Ovary (tissue), 9 donors: Measurements from ENCODE around the gene CMIP. TPM values are rescaled to one million over a fixed set of nuclear protein-coding genes. Genes with fewer than 3 reads are reported as not detected.

Experiments
- DNase-seq, 5 donors: peaks; one replicate each; pipeline ENCODE4 v3.0.0-alpha.2; 2019 to 2020
- H3K27ac ChIP-seq, 2 donors: fragments of 200-600 bp; one replicate each; pipeline versions ENCODE4 v1.5.1 to v1.8.0; 2019 to 2022
- H3K27me3 ChIP-seq: fragments of 200-600 bp; one replicate; pipeline ENCODE4 v1.8.0; 2022
- H3K36me3 ChIP-seq: fragments of 200-600 bp; sonication (generic); one replicate; pipeline ENCODE4 v1.5.1; 2019
- H3K4me1 ChIP-seq: one replicate; pipeline ENCODE4 v1.8.1; 2013; ENCODE audit warnings: mild to moderate bottlenecking, moderate library complexity; ENCODE audit not compliant: insufficient read depth
- H3K4me3 ChIP-seq: fragments of 200-600 bp; sonication (generic); one replicate; pipeline ENCODE4 v1.5.1; 2017
- H3K9me3 ChIP-seq, 2 donors: fragments of 200-600 bp in 1 of 2; sonication (generic) in 1 of 2; one replicate each; pipeline versions ENCODE4 v1.5.1 to v1.8.1; 2013 to 2019; ENCODE audit warnings: mild to moderate bottlenecking in 1 of 2, moderate library complexity in 1 of 2
- EP300 ChIP-seq: sonication (generic); formaldehyde crosslinking; IDR thresholded peaks from one replicate; pipeline ENCODE4 v1.6.1; 2017; ENCODE audit warnings: antibody characterized with exemption
- POLR2A ChIP-seq: fragments of 450-650 bp; IDR thresholded peaks from one replicate; pipeline ENCODE4 v1.6.1; 2017; ENCODE audit warnings: antibody characterized with exemption, mild to moderate bottlenecking, moderate library complexity
- WGBS, 3 donors: extraction: QIAGEN DNeasy Blood & Tissue Kit in 1 of 3; methylation state at CpG; one replicate each; pipeline versions ENCODE4 v1.1.5 to v1.1.7; 2013 to 2017; 5-methylcytosine and 5-hydroxymethylcytosine counted together
- intact Hi-C, 4 donors: fragments of 100-400 bp; cut with DNase I; formaldehyde crosslinking; loops; one replicate each; pipeline versions ENCODE4 v1.11.0 to v1.15.1; 2022 to 2023
- polyA plus RNA-seq, 2 donors: library from polyadenylated mRNA; stranded (reverse); fragments of 200-250 nt in 1 of 2; fragments of 350-450 nt in 1 of 2; fragmentation: Illumina TruSeq in 1 of 2; extraction: RNeasy Lipid Tissue Mini Kit (QIAGEN cat#74804) in 1 of 2; gene quantifications; one replicate each; pipeline ENCODE4 v1.2.3, GENCODE V29; 2013 to 2014
- total RNA-seq, 7 donors: library from RNA; depleted of rRNA in 2 of 7; stranded (reverse); fragments of >200 nt in 2 of 7; fragmentation: NEBNext Ultra II Directional in 3 of 7; extraction: Animal tissue kit (Norgen Biotek cat#: 25700) in 3 of 7; gene quantifications; one replicate each; pipeline versions ENCODE4 v1.1.0 to v1.2.4, GENCODE V29; 2016 to 2023
- TF ChIP-seq, protein P1 (sequence below), 3 donors: fragments of 450-650 bp in 2 of 3; fragments of 200-600 bp in 1 of 3; IDR thresholded peaks; one replicate each; pipeline versions ENCODE4 v1.5.1 to v1.8.0; 2016 to 2022; ENCODE audit warnings: antibody characterized with exemption in 3 of 3, mild to moderate bottlenecking in 1 of 3
- donor health status: DM: no; HTN: no; CAD: no; lungs with moderate emphysema.
- donor health status: DM: no; HTN: no; CAD: no.
- donor health status: Bipolar disorder and iron deficiency.
- donor health status: DM: yes; HTN: yes; CAD: no.
- donor health status: DM: no; HTN: no; CAD: no.
- donor health status: DM: yes; HTN: yes; CAD: no.

CMIP gene
- total and polyA plus RNA-seq, 9 donors = 19.4 to 68.2 (median 38.7) TPM

DNA sequence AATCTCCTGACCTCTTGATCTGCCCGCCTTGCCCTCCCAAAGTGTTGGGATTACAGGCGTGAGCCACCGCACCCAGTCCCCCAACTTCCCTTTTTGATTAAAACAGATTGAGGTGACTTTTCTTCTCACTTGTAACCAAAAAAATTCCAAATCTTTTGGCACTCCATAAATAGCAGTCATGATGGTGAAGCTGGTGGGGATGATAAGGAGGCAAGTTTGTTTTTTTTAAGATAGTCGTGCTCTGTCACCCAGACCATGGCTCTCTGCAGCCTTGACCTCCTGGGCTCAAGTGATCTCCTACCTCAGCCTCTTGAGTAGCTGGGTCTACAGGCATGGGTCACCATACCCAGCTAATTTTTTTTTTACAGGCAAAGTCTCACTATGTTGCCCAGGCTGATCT is 299.8 kb downstream of the CMIP start:
- Histone ChIP-seq H3K27me3 (no peaks in the 10 kb centered on the region), H3K27ac (no peak overlapping the region), H3K4me3 (no peak overlapping the region), H3K36me3 (no peaks in the 10 kb centered on the region), H3K4me1 (peaks cover 4% of the 10 kb centered on the region), H3K9me3 (no peaks in the 10 kb centered on the region)
- intact Hi-C loops = loop anchor here in 1 of 4 donors (10.0 kb wide), 1 partner anchor 710 kb away; the partner anchor contains the start of gene ATMIN
- WGBS, 3 donors = 60 to 95% (median 76%) methylated on average over 4 of the region's 4 CpGs
- TF ChIP-seq POLR2A = no peak
- TF ChIP-seq, protein P1, sequence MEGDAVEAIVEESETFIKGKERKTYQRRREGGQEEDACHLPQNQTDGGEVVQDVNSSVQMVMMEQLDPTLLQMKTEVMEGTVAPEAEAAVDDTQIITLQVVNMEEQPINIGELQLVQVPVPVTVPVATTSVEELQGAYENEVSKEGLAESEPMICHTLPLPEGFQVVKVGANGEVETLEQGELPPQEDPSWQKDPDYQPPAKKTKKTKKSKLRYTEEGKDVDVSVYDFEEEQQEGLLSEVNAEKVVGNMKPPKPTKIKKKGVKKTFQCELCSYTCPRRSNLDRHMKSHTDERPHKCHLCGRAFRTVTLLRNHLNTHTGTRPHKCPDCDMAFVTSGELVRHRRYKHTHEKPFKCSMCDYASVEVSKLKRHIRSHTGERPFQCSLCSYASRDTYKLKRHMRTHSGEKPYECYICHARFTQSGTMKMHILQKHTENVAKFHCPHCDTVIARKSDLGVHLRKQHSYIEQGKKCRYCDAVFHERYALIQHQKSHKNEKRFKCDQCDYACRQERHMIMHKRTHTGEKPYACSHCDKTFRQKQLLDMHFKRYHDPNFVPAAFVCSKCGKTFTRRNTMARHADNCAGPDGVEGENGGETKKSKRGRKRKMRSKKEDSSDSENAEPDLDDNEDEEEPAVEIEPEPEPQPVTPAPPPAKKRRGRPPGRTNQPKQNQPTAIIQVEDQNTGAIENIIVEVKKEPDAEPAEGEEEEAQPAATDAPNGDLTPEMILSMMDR (IDR thresholded peaks at IDR 0.05) = no peak
- DNase-seq = peak in 1 of 5 donors; percentile 1

DNA sequence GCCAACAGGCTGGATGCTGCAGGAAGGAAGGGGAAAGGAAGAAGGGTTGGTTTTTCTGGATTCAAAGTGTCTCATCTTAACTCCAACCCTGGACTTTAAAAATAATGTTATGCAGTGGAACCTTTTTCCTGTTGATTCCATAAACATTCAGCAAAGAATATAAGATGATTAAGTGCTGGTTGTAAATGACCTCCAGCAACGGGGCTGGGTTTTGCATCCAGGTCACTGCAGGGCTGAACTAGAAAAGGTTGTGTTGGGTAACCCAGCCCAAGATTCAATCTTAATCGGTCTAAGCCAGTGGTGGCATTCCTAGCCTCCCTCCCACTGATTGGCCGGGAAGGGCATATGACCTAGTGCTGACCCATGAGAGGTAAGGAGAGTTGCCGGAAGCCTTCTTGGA is 300.3 kb downstream of the CMIP start:
- Histone ChIP-seq H3K9me3 (no peaks in the 10 kb centered on the region), H3K27me3 (no peaks in the 10 kb centered on the region), H3K36me3 (no peaks in the 10 kb centered on the region), H3K4me3 (no peak overlapping the region), H3K27ac (no peak overlapping the region), H3K4me1 (peaks cover 4% of the 10 kb centered on the region)
- DNase-seq = no peak
- no peak for TF ChIP-seq EP300
- TF ChIP-seq, protein P1 (IDR thresholded peaks at IDR 0.05) = no peak
- TF ChIP-seq POLR2A = no peak
- WGBS, 3 donors = 72 to 75% (median 74%) methylated on average over 4 of the region's 4 CpGs
- intact Hi-C loops = loop anchor here in 1 of 4 donors (10.0 kb wide), 1 partner anchor 710 kb away; the partner anchor contains the start of gene ATMIN

DNA sequence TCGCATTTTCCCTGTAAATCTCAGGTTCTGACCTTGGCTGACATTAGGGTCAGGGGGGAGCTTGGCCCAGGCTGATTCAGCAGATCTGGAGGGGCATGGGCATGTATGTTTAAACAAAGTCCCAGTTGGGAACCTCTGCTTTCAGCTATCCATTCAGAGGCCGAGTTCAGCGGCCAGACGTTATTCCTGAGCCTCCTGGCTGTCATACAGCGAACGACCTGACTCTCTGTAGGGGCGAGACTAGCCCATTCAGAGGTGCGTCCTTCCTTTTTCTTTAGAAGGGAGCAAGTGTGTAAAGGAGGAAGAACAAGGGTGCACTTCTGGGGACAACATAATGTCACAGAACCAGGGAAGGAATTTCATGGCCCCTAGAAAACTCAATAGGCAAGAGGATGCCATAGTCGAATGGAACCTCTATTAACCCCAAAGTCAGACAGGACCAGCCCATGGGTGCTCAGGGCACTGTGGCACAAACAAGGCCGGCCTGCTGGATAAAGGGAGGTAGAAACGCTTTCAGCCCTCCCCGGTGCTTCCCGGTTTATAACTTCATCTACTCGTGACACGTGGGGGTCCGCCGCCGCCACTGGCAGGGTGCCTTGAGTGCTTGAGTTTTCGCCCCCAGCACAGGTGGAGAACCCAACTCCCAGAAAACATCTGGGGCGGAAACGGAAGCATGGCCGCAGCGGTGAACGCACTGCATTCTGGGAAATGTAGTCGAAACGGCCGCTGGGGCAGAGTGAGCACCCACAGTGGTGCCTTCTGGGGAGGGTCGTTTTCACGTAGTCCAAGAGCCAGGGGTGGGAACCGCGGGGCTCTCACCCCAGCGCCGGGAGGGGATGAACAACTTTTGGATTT is 301.3 kb downstream of the CMIP start:
- 21 to 22% (median 21%) methylated on average over 33 of the region's 33 CpGs for WGBS, 3 donors
- Histone ChIP-seq H3K4me3 (peak overlapping the region; percentile 27), H3K9me3 (no peaks in the 10 kb centered on the region), H3K27me3 (no peaks in the 10 kb centered on the region), H3K4me1 (peaks cover 4% of the 10 kb centered on the region), H3K36me3 (no peaks in the 10 kb centered on the region), H3K27ac (no peak overlapping the region)
- intact Hi-C loops = loop anchor here in 1 of 4 donors (10.0 kb wide), 1 partner anchor 711 kb away; the partner anchor contains the start of gene ATMIN
- DNase-seq = peak; percentile 51 to 76 (median 72)
- no peak for TF ChIP-seq POLR2A
- TF ChIP-seq, protein P1 (IDR thresholded peaks at IDR 0.05) = no peak
- no peak for TF ChIP-seq EP300

DNA sequence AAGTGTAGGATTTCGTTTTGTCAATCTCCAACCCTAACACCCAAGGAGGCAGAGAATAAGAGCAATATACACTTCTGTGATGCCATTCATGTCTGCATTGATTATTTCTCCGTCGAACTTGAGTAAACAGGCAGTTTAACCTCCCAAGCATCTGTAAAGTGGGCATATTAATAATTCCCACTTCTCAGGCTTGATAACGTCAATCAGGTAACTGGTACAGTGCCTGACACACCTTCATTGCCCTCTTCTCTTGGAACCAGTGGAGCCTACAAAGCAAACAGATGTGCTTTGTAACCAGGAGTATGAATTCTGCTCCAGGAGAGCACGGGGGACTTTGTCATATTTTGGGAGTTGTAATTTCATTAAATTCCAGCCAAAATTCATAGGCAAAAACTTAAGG is 302.0 kb downstream of the CMIP start:
- DNase-seq = no peak
- Histone ChIP-seq H3K36me3 (no peaks in the 10 kb centered on the region), H3K4me3 (peak overlapping the region; percentile 27), H3K27me3 (no peaks in the 10 kb centered on the region), H3K27ac (no peak overlapping the region), H3K4me1 (peaks cover 4% of the 10 kb centered on the region), H3K9me3 (no peaks in the 10 kb centered on the region)
- 37 to 53% (median 40%) methylated on average over 5 of the region's 5 CpGs for WGBS, 3 donors
- TF ChIP-seq EP300 (no peak), POLR2A (no peak)
- TF ChIP-seq, protein P1 (IDR thresholded peaks at IDR 0.05) = no peak
- intact Hi-C loops = loop anchor here in 1 of 4 donors (10.0 kb wide), 1 partner anchor 712 kb away; the partner anchor contains the start of gene ATMIN
